ENCODE measurements around the gene ZMYND11.

DNA sequence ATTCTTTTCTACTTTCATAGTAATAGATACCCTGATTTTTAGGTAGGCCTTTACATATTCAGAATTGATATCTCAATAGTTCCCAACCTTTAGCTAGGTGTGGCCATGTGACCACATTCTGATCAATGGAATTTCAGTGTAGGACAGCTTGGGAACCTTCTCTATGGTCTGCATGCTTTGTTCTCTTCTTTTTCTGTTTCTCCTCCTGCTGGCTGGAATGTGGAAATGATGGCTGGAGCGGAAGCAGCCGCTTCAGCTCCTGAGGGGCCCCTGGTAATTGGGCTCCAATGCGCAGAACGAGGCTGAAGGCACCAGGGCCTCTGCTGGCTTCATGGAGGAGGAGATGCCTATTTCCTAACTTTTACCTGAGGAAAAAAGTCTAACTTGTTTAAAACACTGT lies 152.6 kb downstream of the ZMYND11 start:
- TF ChIP-seq, protein P1, sequence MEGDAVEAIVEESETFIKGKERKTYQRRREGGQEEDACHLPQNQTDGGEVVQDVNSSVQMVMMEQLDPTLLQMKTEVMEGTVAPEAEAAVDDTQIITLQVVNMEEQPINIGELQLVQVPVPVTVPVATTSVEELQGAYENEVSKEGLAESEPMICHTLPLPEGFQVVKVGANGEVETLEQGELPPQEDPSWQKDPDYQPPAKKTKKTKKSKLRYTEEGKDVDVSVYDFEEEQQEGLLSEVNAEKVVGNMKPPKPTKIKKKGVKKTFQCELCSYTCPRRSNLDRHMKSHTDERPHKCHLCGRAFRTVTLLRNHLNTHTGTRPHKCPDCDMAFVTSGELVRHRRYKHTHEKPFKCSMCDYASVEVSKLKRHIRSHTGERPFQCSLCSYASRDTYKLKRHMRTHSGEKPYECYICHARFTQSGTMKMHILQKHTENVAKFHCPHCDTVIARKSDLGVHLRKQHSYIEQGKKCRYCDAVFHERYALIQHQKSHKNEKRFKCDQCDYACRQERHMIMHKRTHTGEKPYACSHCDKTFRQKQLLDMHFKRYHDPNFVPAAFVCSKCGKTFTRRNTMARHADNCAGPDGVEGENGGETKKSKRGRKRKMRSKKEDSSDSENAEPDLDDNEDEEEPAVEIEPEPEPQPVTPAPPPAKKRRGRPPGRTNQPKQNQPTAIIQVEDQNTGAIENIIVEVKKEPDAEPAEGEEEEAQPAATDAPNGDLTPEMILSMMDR (IDR thresholded peaks at IDR 0.05 in 8 of 11, conservative IDR thresholded peaks at IDR 0.05 in 3 of 11) = no peak
- no peak for TF ChIP-seq POLR2AphosphoS5 (IDR thresholded peaks at IDR 0.05)
